Measurements from ENCODE around the gene GABRD.

GRCh38 chr1:1974834-1975233, 44.3 kb upstream of the GABRD start:
- TF ChIP-seq CTCF (IDR thresholded peaks at IDR 0.05; ENCODE audit: insufficient read depth, low read depth, low read length), result no peak
- TF ChIP-seq EZH2 (IDR thresholded peaks at IDR 0.05; ENCODE audit: insufficient read depth, low read length), result no peak
